Adrenal gland (tissue), 5 donors: Measurements from ENCODE around the gene CUX1.

Experiments used
- POLR2A ChIP-seq, 2 donors: fragments of 450-650 bp; IDR thresholded peaks; one replicate each; pipeline ENCODE4 v1.6.1; 2017; ENCODE audit warnings: antibody characterized with exemption in 2 of 2, mild to moderate bottlenecking in 2 of 2, moderate library complexity in 1 of 2
- TF ChIP-seq, protein P1 (sequence below), 6 experiments: fragments of 450-650 bp in 4 of 6; fragments of 200-600 bp in 2 of 6; sonication (generic) in 1 of 6; IDR thresholded peaks; 1 replicate in 5 of 6; 2 replicates in 1 of 6; pipeline versions ENCODE4 v1.5.1 to v1.8.0; 2016 to 2021; ENCODE audit warnings: antibody characterized with exemption in 6 of 6, mild to moderate bottlenecking in 2 of 6, moderate library complexity in 1 of 6
- donor health status: DM: no; HTN: no; CAD: no.

DNA sequence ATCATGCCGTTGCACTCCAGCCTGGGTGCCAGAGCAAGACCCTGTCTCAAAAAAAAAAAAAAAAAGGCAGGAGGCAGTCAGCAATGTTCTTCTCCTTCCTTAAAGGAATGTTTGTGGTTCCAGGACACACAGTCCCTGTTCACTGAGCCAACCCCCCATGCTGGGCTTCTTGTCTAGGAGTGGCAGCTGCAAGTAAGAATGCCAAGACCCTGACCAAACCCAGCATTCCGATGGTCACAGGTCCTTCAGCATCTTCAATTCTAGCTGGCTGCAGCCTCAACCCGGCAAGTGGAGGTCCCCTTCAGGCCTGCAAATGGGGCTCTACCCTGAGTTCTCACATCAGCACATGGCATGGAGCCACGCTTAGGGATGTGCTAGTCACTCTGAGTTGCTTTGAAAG lies 38.2 kb upstream of the CUX1 start:
- TF ChIP-seq, protein P1, sequence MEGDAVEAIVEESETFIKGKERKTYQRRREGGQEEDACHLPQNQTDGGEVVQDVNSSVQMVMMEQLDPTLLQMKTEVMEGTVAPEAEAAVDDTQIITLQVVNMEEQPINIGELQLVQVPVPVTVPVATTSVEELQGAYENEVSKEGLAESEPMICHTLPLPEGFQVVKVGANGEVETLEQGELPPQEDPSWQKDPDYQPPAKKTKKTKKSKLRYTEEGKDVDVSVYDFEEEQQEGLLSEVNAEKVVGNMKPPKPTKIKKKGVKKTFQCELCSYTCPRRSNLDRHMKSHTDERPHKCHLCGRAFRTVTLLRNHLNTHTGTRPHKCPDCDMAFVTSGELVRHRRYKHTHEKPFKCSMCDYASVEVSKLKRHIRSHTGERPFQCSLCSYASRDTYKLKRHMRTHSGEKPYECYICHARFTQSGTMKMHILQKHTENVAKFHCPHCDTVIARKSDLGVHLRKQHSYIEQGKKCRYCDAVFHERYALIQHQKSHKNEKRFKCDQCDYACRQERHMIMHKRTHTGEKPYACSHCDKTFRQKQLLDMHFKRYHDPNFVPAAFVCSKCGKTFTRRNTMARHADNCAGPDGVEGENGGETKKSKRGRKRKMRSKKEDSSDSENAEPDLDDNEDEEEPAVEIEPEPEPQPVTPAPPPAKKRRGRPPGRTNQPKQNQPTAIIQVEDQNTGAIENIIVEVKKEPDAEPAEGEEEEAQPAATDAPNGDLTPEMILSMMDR (IDR thresholded peaks at IDR 0.05) = no peak
- no peak for TF ChIP-seq POLR2A (IDR thresholded peaks at IDR 0.05)
